ENCODE results near the gene ISG15. TPM values are rescaled to one million over a fixed set of nuclear protein-coding genes. Genes with fewer than 3 reads are reported as not detected.

The ISG15 gene
- total and polyA plus RNA-seq, 2 of the 13 experiments (the other 11 are each of a cell fraction or from before 2014, with no cell fraction given): 42.1 to 54.9 TPM

GRCh38 chr1:1000357-1001056, 12.8 kb upstream of the ISG15 start (continued):
- TF ChIP-seq ZNF232 (CRISPR knock-in tag; IDR thresholded peaks at IDR 0.05; ENCODE audit: borderline replicate concordance) (peak; percentile 75; the same call in 1 of the 2 replicates), PBX2 (CRISPR knock-in tag; IDR thresholded peaks at IDR 0.05) (no peak), SATB2 (CRISPR knock-in tag; IDR thresholded peaks at IDR 0.05) (peak; percentile 69), ZBTB8A (CRISPR knock-in tag; IDR thresholded peaks at IDR 0.05; ENCODE audit: borderline replicate concordance, low read depth) (no peak), NFRKB (IDR thresholded peaks at IDR 0.05) (no peak), SKI (IDR thresholded peaks at IDR 0.05; ENCODE audit: partially characterized antibody) (peak; percentile 13), SMARCC2 (IDR thresholded peaks at IDR 0.05) (peak; percentile 85; the same call in 1 of the 2 replicates), MYNN (CRISPR knock-in tag; IDR thresholded peaks at IDR 0.05; ENCODE audit: low read depth) (no peak), NFE2 (CRISPR knock-in tag; IDR thresholded peaks at IDR 0.05) (no peak), TERF1 (CRISPR knock-in tag; IDR thresholded peaks at IDR 0.05) (no peak), ZSCAN12 (CRISPR knock-in tag; IDR thresholded peaks at IDR 0.05) (no peak), BCL6 (CRISPR knock-in tag; IDR thresholded peaks at IDR 0.05) (peak; percentile 37), ESRRA (CRISPR knock-in tag; IDR thresholded peaks at IDR 0.05; ENCODE audit: low read depth) (peak; percentile 62; the same call in 1 of the 2 replicates), HNF4G (IDR thresholded peaks at IDR 0.05; ENCODE audit: borderline replicate concordance, low read depth, low read length) (no peak), HNF4G (CRISPR knock-in tag; IDR thresholded peaks at IDR 0.05; ENCODE audit: borderline replicate concordance, low read depth) (no peak), ZBTB26 (CRISPR knock-in tag; IDR thresholded peaks at IDR 0.05; ENCODE audit: borderline replicate concordance) (peak; percentile 29; the same call in 1 of the 2 replicates), MBNL3 (CRISPR knock-in tag; conservative IDR thresholded peaks at IDR 0.05) (no peak), CBX2 (IDR thresholded peaks at IDR 0.05; ENCODE audit: low read depth, low read length) (no peak), CBX2 (CRISPR knock-in tag; IDR thresholded peaks at IDR 0.05; ENCODE audit: low read depth) (peak; percentile 50; the same call in 1 of the 2 replicates), ZBTB42 (CRISPR knock-in tag; IDR thresholded peaks at IDR 0.05) (peak; percentile 85), ZNF678 (CRISPR knock-in tag; IDR thresholded peaks at IDR 0.05) (peak; percentile 54; the same call in 1 of the 2 replicates), SIX4 (CRISPR knock-in tag; IDR thresholded peaks at IDR 0.05) (0 out of 2 replicates have a peak, but pooled peaks have one; percentile 10), SRSF4 (IDR thresholded peaks at IDR 0.05; ENCODE audit: low read depth, low read length, poor library complexity, severe bottlenecking) (no peak), ZNF138 (CRISPR knock-in tag; IDR thresholded peaks at IDR 0.05; ENCODE audit: low read depth) (peak; percentile 57), ELF3 (CRISPR knock-in tag; IDR thresholded peaks at IDR 0.05) (peak; percentile 53; the same call in 1 of the 2 replicates), ZNF430 (CRISPR knock-in tag; IDR thresholded peaks at IDR 0.05) (0 out of 2 replicates have a peak, but pooled peaks have one; percentile 32), SOX6 (IDR thresholded peaks at IDR 0.05) (no peak), SOX6 (CRISPR knock-in tag; IDR thresholded peaks at IDR 0.05) (peak; percentile 17; the same call in 1 of the 2 replicates)

Data from HepG2 (cell line).